NCI-H1694 (cell line): ENCODE data around the gene EBLN1.
"Not testable (repeated sequence)": the region's sequence is repeated elsewhere in the genome, so short reads cannot be mapped to it uniquely, and the experiment has no call there.

Source experiments
- DNase-seq: peaks from one replicate; lab custom pipeline; 2025; lab: John Stamatoyannopoulos, UW

Gene EBLN1

GRCh38 chr10:22228167-22228938, 10.5 kb upstream of the EBLN1 start:
- DNase-seq = no peak

DNA sequence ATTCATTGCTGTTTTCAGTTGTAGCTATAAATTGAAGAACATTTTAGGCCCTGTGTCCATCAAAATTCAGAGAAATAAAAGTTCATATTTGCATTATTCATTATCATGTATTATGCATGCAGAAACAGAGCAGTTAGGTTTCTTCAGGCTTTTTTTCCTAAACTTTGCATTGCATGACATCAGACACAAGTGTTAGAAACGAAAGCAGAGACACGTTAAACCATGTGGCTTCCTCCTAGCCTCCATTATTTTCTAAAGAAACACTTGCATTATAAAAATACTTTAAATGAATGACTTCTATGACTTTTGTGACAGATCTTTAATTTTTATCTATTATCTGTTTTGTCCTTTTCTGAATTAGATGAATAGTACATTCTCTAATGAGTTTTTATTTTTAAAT, 8.8 kb upstream of the EBLN1 start:
- no peak for DNase-seq

DNA sequence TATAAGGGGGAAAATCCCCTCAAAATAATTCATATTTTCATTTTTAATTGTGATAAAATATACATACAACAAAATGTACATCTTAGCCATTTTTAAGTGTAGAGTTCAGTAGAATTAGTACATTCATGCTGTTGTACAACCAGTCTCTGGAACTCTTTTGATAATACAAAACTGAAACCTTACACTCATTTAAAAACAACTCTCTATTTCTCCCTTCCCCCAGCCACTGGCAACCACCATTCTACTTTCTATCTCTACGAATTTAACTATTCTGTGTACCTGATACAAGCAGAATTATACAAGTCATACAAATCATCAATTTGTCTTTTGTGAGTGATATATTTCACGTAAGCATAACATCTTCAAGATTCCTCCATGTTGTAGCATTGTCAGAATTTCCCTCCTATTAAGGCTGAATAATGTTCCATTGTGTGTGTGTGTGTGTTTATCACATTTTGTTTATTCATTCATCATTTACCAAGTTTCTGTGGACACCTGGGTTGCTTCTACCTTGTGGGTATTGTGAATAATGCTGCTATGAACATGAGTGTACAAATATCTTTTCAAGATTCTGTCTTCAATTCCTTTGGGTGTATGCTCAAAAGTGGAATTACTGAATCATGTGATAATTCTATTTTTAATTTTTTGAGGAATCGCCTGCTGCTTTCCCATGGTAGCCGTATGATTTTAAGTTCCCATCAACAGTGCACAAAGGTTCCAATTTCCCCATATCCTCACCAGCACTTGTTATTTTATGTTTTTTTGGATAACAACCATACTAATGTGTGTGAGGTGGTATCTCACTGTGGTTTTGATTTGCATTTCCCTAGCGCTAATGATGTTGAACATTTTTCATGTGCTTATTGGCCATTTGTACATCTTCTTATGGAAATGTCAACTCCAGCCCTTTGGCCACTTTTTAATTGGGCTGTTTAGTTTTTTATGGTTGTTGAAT, 4.7 kb upstream of the EBLN1 start:
- DNase-seq = no peak

DNA sequence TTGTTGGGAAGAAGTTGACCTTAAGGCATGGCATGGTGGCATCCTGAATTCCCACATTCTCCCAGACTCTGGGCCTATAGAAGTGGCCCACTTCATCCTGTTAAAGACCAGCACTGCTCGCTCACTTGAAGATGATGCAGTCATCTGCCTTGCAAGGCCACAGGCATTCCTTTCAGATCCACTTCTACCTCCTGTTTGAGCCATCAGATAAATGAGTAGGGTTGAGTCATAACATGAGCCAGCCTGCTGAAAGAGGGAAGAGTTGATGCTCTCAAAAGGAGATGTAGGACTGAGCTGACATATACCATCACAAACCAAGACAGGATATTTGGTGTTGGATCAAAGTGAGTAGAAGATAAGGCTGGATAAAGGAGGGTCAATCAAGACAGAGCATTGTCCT, 1.5 kb upstream of the EBLN1 start:
- DNase-seq = no peak

- no peak for DNase-seq
Measured at GRCh38 chr10:22218448-22218847, 633 bp upstream of the EBLN1 start.

GRCh38 chr10:22217084-22217483, 731 bp downstream of the EBLN1 start:
- not testable (repeated sequence) for DNase-seq

DNA sequence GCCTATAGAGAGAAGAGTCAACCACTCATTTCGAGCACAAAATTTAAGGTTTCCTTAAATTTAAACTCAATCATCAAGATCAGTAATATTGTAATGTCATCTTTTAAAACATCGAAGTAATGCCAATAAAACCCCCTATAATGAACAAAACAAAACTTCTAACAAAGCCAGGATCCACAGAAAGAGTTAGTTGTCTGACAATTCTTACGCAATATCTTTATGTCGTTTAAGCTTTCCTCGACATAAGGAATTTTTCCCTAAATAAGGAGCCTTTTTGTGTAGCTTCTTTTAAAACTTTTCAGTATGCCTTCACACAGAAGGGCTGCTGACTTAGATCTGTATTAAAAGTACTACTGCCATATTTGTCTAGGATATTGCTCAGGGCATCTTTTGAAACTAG, 7.5 kb downstream of the EBLN1 start:
- DNase-seq = no peak

GRCh38 chr10:22193945-22194344, 23.9 kb downstream of the EBLN1 start:
- DNase-seq = no peak

DNA sequence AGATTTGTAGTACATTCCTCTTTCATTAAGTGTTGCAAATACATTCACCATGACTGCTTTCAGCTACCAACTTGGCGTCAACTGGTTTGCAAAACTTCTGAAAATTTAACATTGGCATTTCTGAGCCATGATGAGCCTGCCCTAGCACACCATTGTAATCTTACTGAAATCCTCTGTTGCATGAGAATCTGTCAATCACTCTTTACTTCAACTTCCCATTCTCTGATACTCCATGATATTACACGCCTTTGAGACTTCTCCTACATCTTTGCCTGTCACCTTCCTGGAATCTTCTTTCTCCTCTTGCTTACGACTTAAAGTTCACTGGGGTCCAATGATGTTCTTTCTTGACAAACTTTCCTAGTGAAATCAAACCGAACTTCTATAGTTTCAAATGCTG, 32.2 kb downstream of the EBLN1 start:
- no peak for DNase-seq

DNA sequence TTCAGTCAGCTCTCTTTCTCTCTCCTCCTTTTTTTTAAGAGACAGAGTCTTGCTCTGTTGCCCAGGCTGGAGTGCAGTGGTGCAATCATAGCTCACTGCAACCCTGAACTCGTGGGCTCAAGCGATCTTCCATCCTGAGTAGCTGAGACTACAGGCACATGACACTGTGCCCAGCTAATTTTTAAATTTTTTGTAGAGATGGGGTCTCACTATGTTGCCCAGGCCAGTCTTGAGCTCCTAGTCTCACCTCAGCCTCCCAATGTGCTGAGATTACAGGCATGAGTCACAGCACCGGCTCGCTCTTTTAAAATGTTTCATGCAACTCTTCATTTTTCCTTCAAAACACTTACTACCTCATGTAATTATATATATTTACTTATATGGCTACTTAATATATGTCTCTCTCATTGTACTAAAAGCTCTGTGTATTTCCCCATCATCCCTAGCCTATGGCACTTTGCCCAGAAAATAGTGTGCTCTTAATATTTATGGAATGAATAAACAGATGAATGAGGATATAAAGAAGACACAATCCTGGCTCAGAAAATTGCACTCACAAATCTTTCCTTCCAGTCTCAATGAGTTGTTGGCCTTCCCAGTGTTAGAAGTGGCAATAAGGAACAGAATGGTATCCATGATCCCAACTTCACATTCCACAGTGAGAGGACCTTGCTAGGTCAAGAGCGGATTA, 33.9 kb downstream of the EBLN1 start:
- no peak for DNase-seq

DNA sequence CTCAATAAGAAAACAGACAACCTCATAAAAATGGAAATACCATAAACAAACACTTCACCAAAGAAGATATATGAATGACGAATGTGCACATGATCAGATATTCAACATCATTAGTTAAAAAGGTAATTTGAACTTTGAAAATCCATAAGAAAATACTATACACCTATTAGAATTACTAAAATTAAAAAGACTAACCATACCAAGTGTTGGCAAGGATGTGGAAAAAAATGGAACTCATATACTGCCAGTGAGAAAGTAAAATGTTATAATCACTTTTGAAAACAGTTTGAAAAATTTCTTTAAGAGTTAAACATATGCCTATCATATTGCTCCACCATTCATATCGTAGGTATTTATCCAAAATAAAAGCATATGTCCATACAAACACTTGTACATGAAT, 37.1 kb downstream of the EBLN1 start:
- DNase-seq = no peak

GRCh38 chr10:22174442-22174841, 43.4 kb downstream of the EBLN1 start:
- DNase-seq = no peak

DNA sequence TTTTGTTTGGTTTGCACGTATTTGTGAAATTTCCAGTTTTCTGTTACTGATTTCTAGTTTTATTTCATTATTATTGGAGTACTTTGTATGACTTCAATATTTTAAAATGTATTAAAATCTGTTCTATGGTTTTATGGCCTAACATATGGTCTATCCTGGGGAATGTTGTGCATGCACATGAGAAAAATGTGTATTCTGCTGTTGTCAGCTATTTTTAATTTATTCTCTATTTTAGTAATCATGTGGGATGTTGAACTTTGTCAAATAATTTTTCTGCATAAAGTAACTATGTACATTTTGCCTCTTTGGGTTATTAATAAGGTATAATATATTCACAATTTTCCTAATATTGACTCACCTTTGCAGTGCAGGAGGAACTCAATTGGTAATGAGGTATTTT, 46.7 kb downstream of the EBLN1 start:
- no peak for DNase-seq

GRCh38 chr10:22170582-22170981, 47.2 kb downstream of the EBLN1 start:
- DNase-seq = no peak

DNA sequence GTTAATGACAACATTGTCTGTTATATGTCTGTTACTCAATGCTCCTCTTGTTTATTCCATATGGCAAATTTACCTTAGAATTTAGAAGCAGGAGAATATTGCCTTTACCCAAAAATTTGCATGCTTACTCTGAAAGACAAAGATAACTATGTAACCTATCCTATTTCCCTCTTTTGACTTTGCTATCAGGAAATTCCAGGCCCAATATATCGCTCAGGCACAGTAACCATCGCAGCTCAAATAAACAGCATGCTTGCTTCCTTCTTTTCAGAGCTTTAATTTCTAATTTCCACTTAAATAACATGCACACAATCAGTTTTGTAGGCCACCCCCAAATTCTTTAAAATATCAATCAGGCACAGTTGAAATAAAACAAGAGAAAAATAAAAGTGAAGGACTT, 57.8 kb downstream of the EBLN1 start:
- DNase-seq = no peak

DNA sequence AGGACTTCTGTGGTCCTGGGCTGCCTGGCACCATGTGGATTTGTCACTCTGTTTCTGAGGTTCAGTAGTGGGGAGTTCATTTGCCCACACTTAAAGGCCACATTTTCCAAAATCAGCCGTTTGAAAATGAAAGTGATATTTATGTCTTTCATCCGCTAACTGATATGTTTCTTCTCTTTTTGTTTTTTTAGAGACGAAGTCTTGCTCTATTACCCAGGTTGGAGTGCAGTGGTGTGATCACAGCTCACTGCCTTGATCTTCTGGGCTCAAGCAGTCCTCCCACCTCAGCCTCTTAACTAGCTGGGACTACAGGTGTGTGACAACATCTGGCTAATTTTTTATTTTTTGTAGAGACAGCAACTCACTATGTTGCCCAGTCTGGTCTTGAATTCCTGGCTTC, 58.6 kb downstream of the EBLN1 start:
- no peak for DNase-seq
